ENCODE data around the gene SULT1C4. TPM values are rescaled to one million over a fixed set of nuclear protein-coding genes. Genes with fewer than 3 reads are reported as not detected.

Gene SULT1C4
- total RNA-seq, 1 donor from 2014 or later: 11.3 TPM

GRCh38 chr2:108363024-108363907, 14.5 kb upstream of the SULT1C4 start:
- Mint-ChIP-seq H3K9me3 (peaks cover 5% of the 10 kb centered on the region), H3K36me3 (no peaks in the 10 kb centered on the region), H3K4me3 (no peak overlapping the region), H3K27me3 (ENCODE audit: insufficient read depth, low read depth) (no peaks in the 10 kb centered on the region), H3K27ac (no peak overlapping the region), H3K4me1 (no peaks in the 10 kb centered on the region)
- H3K9me3 ChIP-seq (ENCODE audit: low read depth): no peaks in the 10 kb centered on the region
- no peaks in the 10 kb centered on the region for H3K27me3 ChIP-seq
- no peak for DNase-seq (ENCODE audit: low spot score)
- no peak overlapping the region for H3K4me2 ChIP-seq
- H3K27ac ChIP-seq: no peak overlapping the region
- H4K20me1 ChIP-seq (ENCODE audit: low read depth): no peaks in the 10 kb centered on the region
- no peak overlapping the region for H3K9ac ChIP-seq
- TF ChIP-seq EZH2 (IDR thresholded peaks at IDR 0.05) (no peak), EZH2phosphoT487 (IDR thresholded peaks at IDR 0.05) (no peak), CTCF (IDR thresholded peaks at IDR 0.05) (no peak)
- H3K4me1 ChIP-seq: no peaks in the 10 kb centered on the region
- H3K36me3 ChIP-seq: no peaks in the 10 kb centered on the region
- no peak overlapping the region for H3K4me3 ChIP-seq
- H3K79me2 ChIP-seq (ENCODE audit: low read depth): no peaks in the 10 kb centered on the region
- H2AFZ ChIP-seq (replicated peaks): no peak overlapping the region
- no peaks in the 10 kb centered on the region for H3F3A ChIP-seq (ENCODE audit: low read depth)

- H3K4me3 Mint-ChIP-seq: no peak overlapping the region
- H3K27ac ChIP-seq: no peak overlapping the region
- no peak overlapping the region for H3K27ac Mint-ChIP-seq
- DNase-seq (ENCODE audit: low spot score): no peak
- H3F3A ChIP-seq (ENCODE audit: low read depth): no peaks in the 10 kb centered on the region
- H4K20me1 ChIP-seq (ENCODE audit: low read depth): no peaks in the 10 kb centered on the region
- no peaks in the 10 kb centered on the region for H3K79me2 ChIP-seq (ENCODE audit: low read depth)
- H2AFZ ChIP-seq (replicated peaks): no peak overlapping the region
- H3K9me3 ChIP-seq (ENCODE audit: low read depth): no peaks in the 10 kb centered on the region
- H3K27me3 ChIP-seq: no peaks in the 10 kb centered on the region
- no peaks in the 10 kb centered on the region for H3K36me3 ChIP-seq
- no peak overlapping the region for H3K9ac ChIP-seq
- H3K9me3 Mint-ChIP-seq: peaks cover 5% of the 10 kb centered on the region
- TF ChIP-seq CTCF (IDR thresholded peaks at IDR 0.05) (no peak), EZH2 (IDR thresholded peaks at IDR 0.05) (no peak), EZH2phosphoT487 (IDR thresholded peaks at IDR 0.05) (no peak)
- no peaks in the 10 kb centered on the region for H3K4me1 ChIP-seq
- H3K27me3 Mint-ChIP-seq (ENCODE audit: insufficient read depth, low read depth): no peaks in the 10 kb centered on the region
- H3K4me1 Mint-ChIP-seq: no peaks in the 10 kb centered on the region
- H3K36me3 Mint-ChIP-seq: no peaks in the 10 kb centered on the region
- no peak overlapping the region for H3K4me2 ChIP-seq
- H3K4me3 ChIP-seq: no peak overlapping the region
These were observed 13.9 kb upstream of the SULT1C4 start for GRCh38 chr2:108363908-108364225.

- Histone ChIP-seq H3K27me3 (no peaks in the 10 kb centered on the region), H3K9me3 (ENCODE audit: low read depth) (no peaks in the 10 kb centered on the region), H3K27ac (no peak overlapping the region), H3K9ac (no peak overlapping the region), H3K79me2 (ENCODE audit: low read depth) (no peaks in the 10 kb centered on the region), H3K4me1 (no peaks in the 10 kb centered on the region), H4K20me1 (ENCODE audit: low read depth) (no peaks in the 10 kb centered on the region), H3K4me3 (no peak overlapping the region), H3F3A (ENCODE audit: low read depth) (no peaks in the 10 kb centered on the region), H3K4me2 (no peak overlapping the region), H2AFZ (replicated peaks) (no peak overlapping the region), H3K36me3 (no peaks in the 10 kb centered on the region)
- Mint-ChIP-seq H3K4me1 (no peaks in the 10 kb centered on the region), H3K27ac (no peak overlapping the region), H3K36me3 (no peaks in the 10 kb centered on the region), H3K27me3 (ENCODE audit: insufficient read depth, low read depth) (no peaks in the 10 kb centered on the region), H3K4me3 (no peak overlapping the region), H3K9me3 (peaks cover 5% of the 10 kb centered on the region)
- DNase-seq (ENCODE audit: low spot score): no peak
- TF ChIP-seq CTCF (IDR thresholded peaks at IDR 0.05) (no peak), EZH2phosphoT487 (IDR thresholded peaks at IDR 0.05) (no peak), EZH2 (IDR thresholded peaks at IDR 0.05) (no peak)
These were observed 13.0 kb upstream of the SULT1C4 start for GRCh38 chr2:108364676-108365297.
